ENCODE results near the gene NUFIP1. TPM values are rescaled to one million over a fixed set of nuclear protein-coding genes. Genes with fewer than 3 reads are reported as not detected.

The NUFIP1 gene
- total RNA-seq, result 7.1 TPM

DNA sequence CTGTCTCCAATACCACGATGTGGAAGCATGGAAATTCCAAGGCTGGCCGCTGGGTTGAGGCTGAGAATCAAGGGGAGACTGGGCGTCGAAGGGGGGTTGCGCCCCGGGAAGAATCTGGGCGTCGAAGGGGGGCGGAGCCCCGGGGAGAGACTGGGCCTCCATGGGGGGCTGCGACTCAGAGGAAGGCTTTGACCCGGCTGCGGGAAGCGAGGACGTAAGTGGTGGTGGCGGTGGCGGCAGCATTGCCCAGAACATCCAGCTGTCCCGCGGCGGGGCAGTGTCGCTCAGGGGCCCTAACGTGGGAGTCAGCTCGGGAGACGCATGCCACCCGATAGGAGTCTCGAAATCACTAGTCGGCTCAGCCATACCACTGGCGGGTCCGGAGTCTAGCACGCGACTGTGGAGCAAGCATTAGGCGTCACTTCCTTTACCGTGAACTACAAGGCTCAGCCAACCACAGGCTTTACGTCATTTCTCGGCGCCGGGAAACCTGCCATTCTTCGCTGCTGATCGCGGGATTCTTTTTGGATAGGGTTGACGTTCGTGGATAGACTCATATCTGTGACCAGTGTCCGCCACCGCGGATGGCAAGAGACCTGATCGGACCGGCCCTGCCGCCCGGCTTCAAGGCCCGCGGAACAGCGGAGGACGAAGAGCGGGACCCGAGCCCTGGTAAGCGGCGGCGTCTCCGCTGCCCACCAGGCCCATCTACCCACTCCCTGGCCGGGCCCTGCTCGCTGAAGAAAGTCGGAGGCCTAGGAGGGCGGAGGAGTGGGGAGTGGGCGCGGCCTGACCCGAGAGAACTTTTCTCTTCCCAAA lies at the start of gene NUFIP1, which contains the start of gene GPALPP1:
Gene NUFIP1, minus strand, starts transcription at position 401 of the 819 bp plus-strand sequence. Its CDS starts 35 bp downstream, at position 366.
Gene GPALPP1, plus strand, starts transcription at position 468 of the 819 bp plus-strand sequence. Its CDS starts 117 bp downstream, at position 585.

Other genes starting within 250 kb of the NUFIP1 start
- gene GPALPP1, start 67 bp upstream of the NUFIP1 start, total RNA-seq, result 50.0 TPM
- gene GTF2F2, start 131.0 kb upstream of the NUFIP1 start, total RNA-seq, result 25.8 TPM
- gene KCTD4, start 211.6 kb upstream of the NUFIP1 start, total RNA-seq, result 0.77 TPM

Measured in camera-type eye (tissue), 1 donor.